SIG-M5 treated with dmso at 0.1 percent for 504 hours (cell line): ENCODE measurements around the gene WIZ.
A peak's percentile ranks its signal among the peaks of the same experiment; 100 is the strongest.

Experiments used
- DNase-seq: peaks from one replicate; lab custom pipeline; 2025; ENCODE audit not compliant: unreplicated experiment; lab: John Stamatoyannopoulos, UW

Gene WIZ

DNA sequence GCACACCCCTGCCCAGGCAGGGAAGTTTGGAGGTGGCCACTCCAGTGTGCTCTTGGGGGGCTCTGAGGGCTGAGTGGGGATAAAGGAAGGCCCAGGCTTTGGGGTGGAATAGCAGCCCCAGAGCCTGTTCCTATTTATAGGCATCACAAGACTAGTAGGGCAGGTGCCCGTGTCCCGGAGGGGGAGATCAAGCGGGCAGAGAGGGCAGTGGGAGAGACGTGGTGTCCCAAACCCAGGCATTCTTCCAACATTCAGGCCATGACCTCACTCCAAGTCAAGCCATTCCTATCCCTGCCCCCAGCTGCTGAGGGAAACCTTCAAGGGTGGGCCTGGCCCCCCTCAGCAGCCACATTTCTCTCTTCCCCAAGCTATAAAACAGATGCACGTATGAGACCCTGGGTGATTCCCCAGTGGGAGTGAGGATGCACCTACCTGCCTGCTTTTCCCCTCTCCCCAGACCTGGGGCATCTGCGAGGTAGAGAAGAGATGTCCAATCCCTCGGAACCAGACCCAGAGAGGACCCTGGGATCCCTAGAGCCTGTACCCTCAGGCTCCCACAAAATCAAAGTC is 3.9 kb downstream of the WIZ start:
- no peak for DNase-seq

DNA sequence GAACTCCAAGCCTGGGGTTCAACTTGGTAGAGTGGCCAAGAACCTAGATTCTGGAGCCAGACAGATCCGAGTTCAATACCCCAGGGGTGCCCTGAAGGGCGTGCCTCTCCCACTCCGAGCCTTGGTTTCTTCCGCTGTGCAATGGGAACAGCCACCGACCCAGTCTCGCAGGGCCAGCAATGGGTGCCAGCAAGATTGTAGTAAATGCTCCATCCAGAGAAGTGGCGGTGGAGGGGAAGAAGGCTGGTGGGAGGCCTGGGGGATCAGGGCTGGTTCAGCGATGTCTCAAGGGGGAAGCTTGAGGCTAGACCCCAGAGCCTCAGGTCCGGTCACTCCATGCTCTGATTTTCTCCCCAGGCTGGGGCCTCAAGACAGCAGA is 4.5 kb downstream of the WIZ start:
- no peak for DNase-seq

DNA sequence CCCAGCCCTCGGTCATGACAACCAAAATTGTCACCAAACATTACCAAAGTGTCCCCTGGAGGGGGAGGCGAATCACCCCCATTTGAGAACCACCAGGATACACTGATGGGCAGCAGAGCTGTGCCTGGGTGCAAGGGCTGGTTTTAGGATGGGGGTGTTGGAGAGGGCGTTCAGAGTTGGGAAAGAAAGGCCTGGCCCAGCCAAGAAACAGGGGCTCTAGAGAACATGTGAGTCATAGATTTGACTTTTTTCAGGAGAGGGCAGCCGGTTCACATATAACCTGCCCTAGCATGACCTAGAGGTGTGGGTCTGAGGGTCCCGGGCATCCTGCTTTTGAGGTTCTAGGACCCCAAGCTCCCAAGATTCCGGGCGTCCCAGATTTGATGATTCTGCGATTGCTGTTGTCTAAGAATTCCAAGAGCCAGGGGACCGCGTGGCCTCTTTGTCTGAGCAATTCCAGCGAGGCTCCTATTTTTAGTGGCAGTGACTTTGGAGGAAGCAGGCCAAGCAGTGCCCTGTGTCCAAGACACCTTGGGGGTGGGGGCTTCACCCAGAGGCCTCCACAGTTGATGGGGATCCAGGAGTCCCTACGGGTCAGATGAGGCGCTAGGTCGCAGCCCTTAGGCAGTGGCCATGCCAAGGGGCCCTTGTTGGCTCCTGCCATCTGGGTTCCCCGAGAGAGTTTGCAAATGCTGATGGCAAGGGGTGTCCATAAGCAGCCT is 5.1 kb downstream of the WIZ start:
- no peak for DNase-seq

DNA sequence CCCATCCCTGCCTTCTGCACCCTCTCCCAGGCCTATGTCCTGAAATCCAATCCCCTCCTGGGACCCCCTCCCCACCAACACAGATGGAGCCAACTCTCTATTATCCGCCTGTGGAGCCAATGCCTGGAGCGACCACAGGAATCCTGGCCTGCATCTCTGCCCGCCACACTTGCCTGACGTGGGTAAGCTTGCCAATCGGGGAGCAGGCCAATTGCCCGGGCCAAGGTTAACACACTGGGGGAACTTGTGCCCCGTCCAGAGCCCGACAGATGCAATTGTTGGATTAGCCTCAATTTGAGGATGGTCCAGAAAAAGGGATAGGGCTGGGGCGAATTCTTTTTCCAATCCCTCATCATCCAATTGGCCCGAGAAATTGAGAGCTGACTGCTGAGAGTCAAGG is 5.9 kb downstream of the WIZ start:
- no peak for DNase-seq

DNA sequence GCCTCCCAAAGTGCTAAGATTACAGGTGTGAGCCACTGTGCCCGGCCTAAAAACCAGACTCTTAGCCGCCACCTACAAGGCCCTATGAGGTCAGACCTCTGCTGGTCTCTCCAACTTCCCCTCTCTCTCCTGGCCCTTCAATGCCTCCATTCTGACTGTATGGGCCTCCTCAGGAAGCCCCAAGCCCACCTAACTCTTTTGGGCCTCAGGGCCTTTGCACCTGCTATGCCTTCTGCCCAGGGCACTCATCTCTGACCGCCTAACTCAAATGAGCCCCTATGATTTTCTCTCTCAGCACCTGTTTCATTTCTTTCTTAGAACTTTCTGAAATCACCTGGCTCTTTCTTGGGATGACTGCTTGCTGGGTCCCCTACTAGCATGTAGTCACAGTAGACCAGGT is 6.4 kb downstream of the WIZ start:
- no peak for DNase-seq

DNA sequence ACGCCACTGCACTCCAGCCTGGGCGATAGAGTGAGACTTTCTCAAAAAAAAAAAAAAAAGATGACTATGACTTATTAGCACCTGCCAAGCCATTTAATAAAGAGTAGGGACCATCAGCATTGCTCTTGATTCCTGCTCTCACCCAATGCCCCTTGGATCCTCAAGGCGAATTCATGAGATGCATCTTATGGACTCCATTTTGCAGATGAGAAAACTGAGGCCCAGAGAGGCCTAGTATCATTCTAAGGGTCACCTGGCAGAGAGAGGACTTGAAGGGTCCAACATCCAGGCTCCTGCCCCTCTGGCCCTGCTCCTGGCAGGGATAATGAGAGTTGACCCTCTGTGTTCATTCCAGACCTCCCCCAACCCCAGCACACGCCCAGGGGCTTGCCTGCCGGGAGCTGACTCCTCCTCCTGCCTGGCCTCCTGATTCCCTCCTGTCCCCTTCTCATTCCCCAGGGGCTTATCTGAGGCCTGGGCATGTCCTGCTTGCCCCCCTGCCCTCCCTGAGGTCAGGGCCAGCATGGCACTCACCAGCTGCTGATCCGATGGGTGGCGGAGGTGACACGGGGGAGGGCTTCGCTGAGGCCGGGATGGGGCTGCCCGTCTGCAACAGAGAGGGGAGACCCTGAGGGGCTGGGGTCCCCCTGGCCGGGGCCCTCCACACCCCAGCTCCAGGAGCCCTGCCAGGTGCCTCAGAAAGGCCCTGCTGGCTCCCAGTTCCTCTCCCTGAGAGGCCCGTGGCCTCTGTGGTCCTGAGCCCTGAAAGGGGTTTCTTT is 7.4 kb downstream of the WIZ start:
- no peak for DNase-seq

DNA sequence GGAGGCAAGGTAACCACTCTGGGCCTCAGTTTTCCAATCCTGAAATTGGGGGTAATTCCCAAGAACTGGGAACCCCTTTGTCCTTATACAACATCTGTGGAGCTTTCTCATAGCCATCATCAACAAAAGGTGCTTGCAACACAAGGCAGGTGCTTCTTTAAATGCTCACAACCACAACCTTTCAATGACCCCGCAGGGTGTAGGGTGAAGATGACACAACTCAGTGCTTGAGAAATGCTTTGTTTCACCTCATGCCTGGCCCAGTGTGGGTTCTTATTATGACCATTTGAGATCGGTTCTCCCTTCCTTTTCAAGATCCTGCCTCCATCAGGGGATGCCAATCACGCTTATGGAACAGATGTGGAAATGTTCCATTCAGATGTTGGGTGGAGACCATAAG is 8.4 kb downstream of the WIZ start:
- peak; percentile 25 for DNase-seq

DNA sequence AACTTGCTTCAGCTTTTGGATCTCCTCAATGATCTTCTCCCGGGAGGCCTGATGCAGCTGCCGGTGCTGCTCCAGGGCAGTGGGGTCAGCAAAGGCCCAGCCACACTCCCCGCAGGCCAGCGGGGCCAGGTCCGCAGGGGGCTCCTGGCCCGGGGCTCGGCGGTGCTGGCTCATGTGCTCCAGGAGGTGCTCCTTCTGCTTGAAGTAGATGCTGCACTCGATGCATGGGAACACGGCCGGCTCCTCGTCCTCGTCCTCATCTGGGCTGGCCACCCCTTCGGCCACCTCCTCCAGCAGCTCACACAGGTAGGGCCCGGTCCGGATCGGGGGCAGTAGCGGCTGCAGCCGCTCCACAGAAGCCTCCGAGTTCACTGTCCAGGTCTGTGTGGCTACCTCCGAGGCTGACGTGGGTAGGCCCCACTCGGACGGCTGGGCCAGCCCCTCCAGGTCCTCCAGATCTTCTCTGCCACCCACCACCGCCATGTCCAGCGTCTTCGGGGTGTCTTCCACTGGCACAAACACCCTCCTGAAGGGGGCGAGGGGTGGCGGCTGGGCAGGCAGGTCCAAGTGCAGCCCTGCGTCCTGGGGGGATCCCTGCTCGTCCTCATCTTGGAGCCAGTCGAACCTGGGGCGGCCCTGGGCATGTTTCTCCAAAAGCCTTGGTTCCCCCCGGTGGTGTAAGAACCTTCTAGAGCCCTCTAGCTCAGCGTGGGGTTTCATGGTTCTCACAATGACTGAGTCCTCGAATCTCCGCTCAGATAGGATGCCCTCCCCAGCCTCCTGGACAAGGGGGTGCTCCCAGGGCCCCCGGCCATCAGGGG is 9.7 kb downstream of the WIZ start:
- no peak for DNase-seq

DNA sequence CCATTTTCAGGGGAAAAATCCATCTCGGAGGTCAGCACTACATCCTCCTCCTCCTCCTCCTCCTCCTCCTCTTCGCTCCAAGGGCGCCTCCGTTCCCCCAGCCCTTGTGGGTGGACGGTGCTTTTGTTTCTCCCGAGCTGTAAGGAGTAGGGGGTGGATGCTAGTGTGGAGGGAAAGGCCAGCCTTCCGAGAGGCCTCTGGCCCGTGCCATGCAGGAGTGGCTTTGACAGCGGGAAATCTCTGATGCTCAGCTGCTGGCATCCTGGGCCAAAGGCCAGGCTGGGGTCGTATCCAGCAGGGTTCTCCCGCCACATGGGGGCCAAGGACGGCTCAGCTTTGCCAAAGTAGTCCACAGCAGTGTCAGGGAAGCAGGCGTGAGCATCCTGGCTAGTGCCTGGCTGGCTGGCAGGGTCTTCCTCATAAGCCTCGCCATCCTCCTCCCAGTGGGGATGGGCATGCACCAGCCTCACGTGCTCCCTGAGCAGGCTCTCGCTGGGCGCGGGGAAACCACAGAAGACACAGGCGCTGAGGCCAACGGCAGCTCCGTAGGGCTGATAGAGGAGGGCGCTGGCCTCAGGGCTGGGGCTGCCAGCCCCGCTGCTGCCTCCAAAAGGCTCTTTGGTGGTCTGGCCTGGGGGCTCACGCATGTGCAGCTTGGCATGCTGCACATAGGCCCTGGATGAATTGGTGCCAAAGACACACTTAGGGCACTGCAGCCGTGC is 10.5 kb downstream of the WIZ start:
- DNase-seq = no peak

DNA sequence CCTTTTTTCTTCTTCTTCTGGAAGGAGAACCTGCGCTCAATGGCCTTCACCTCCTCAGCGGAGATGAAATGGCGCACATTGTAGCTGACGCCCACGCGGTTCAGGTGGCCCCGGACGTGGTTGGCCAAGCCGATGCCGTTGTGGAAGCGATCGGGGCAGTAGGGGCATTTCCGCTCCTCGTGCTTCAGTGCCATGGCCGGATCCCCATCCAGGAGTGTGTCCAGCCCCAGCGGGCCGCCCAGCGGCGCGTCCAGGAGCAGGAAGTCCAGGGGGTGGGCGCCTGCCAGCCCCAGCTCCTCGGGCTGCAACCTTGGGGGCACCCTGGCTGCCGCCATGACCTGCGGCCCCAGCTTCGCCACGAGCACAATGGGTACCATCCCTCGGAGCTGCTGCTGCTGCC is 11.2 kb downstream of the WIZ start:
- no peak for DNase-seq

DNA sequence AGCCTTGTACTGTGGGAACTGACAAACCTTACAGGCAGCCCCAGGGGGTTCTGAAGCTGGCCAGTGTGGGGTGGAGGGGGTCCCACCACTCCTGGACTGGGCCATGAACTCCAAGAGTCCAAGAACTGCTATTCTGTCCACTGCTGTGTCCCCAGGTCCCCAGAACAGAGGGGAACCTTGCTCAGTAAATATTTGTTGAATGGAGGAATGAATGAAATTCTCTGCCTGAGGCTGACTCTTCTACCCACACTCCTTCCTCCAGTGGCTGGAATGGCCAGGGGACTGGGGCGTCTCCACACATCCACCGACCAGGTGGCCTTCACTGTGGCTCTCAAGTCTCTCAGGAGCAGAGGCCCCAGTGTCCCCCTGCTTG is 11.6 kb downstream of the WIZ start:
- DNase-seq = no peak

DNA sequence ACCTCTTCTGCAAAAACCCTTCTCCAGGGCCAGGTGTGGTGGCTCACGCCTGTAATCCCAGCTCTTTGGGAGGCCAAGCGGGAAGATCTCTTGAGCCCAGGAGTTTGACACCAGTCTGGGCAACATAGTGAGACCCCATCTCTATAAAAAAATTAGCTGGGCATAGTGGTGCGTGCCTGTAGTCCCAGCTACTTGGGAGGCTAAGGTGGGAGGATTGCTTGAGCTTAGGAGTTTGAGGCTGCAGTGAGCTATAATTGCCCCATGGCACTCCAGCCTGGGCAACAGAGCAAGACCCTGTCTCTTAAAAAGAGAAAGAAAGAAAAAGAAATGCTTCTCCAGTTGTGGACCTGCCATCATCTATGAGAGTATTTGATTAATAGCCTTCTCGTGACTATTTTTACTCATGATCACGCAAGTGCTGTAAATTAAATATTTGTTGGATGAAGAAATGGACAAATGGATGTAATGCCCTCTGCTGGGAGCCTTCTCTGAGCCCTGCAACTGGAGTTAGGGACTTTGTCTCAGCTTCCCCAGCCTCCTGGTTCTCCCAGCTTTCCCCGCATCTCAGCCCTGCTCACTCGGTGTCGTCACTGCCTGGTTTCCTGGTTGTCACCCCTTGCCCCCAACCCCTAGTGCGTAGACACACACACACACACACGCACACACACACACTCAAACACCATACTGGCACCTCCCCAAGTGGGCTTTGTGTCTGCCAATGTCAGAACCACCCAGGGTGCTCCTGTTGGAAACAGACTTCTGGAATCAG is 12.2 kb downstream of the WIZ start:
- no peak for DNase-seq

DNA sequence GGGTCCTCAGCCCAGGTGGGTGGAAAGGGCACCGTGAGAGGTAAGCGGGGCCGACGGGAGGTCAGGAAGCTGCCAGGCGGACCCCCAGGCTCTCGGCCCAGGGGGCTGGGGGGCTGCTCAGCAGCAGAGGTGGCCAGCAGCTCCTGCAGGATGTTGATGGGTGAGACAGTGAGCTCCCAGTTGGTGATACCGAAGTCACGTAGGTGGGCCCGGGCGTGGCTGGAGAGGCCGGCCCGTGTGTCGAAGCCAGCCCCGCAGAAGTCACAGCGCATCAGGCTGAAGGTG is 13.0 kb downstream of the WIZ start:
- DNase-seq = no peak

DNA sequence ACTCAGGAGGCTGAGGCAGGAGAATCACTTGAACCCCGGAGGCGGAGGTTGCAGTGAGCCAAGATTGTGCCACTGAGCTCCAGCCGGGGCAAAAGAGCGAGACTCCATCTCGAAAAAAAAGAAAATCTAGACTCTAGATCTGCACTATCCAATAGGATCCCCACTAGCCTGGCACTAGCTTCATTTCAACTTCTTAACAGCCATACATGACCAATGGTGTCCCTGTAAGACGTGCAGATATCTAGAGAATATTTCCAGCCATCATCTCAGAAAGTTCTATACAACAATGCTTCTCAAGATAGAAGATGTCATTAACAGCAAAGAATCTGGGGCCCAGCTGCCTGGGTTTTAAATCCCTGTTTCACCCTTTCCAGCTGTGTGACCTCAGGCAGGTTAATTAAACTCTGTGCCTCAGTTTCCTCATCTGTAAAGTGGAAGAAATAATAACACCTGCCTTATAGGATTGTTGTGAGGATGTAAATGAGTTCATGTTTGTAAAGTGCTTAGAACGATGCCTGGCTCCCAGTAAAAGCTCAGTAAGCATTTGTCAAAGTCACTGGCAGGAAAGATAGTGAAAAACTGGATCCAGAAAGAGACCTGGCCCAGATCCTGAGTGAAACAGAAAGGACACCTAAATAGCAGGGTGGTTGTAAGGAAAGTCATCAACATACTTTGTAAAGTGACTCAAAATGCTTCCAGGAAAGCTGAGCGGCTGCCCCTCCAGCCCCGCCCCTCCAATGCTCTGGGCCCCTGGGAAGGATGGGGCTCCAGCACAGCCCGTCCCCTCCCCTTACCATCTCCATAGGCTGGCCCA is 13.5 kb downstream of the WIZ start:
- no peak for DNase-seq

DNA sequence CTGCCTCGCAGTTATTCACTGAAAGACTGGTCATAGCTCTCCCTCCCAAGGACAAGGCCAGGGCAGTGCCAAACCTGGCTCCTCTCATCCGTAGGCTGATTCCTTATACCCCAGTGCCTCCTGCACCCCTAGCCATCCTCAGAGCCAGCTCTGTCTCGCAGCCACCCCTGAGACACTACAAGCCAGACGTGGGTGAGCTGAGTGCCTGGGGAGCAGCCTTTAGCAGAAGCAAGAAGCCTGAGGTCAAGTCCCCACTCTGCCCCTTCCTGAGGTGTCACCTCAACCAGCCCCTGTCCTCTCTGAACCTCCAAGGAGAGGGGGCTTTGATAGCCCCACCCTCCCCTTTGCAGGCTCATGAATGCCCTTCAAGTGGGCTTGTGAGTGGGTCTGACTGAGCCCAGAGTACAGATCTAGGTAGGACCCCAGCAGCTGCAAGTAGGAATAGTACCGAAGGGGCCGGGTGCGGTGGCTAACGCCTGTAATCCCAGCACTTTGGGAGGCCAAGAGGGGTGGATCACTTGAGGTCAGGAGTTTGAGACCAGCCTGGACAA is 16.2 kb downstream of the WIZ start:
- DNase-seq = no peak

DNA sequence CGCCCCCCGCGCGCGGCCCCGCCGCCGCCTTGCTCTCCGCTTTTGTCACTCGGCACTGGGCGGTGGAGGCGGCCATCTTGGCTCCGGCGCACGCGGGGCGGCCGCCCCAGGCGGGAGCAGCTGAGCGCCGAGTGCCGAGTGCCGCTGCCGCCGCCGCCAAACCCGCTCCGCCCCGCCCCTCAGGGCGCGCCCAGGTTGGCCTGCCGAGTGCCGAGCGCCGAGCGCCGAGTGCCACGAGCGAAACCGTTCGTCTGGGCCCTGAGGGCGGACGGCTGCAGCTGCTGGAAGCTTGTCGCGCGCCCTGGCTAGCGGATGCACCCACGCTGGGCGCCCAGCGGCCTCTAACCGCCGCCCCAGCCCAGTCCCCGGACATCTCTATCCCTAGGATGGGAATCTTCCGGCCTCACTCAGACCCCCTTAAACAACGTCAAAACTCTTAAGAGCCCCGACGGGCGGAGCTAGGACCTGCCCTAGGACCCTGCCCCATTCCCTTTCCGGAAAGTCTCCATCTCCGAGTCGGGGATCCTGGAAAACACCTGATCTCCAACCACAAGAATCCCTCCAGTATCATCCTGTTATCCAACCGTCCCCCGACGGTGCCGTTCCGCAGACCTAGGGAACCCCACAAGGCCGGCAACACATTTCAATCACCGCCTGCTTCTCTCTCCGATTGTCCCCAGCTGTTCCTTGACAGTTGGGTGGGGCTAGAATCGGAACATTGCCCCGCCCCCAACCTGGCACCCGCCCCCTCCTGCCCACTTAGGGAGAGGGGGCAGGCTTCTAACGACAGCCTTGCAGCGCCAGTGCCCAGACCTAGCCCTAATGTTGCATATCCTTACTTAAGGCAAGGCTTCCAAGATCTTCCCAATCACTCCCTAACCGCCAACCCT is 16.9 kb downstream of the WIZ start:
- peak; percentile 85 for DNase-seq

DNA sequence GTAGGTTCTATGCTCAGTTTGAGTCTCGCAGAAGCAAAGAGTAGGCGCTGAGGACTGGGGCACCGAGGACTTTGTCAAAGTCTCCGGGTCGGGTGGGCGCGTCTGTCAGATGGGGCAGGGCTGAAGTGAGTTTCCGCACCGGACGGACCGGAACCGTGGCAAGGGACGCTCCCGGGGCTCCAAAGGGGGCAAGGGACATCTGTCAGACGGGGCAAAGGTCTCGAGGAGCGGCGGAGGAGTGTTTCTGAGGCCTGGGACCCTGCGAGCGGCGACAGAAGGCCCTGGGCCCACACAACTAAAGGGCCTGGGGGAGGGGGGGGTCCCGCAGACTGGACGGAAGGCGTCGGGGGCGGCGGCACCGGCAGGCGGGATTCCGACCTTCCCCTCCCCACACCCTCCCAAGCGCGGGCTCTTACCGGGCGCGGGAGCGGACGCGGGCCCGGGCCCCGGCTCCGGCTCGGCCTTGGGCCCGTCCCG is 17.7 kb downstream of the WIZ start:
- no peak for DNase-seq

DNA sequence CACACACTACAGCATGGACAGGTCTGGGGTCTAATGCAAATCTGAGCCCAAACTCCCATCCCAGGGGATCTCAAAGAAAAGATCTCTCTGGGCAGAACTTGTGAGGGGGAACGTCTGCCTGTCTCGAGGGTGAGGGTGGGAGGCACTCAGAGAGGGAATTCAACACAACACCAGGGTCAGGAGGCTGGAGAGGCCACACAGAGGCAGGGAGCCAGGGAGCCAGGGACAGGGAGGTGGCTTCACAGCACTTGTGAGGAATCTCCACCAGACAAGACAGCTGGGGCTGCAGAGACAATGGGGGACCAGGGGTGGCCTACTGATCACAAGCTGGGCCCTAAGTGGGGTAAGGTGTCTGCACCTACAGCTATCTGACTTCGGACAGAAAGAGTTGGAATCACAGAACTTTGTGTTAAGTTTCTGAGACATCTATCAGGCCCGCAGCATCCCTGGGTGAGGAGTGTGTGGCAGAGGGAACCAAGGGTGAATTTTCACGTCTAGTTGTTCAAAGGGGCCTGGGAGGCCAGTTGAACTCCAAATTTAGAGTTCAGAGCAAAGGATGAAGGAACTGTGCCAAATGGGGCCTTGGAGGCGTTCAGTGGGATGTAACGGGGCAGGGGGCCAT is 18.2 kb downstream of the WIZ start:
- no peak for DNase-seq
